NCI-H82 treated with DMSO at 0.1 percent for 48 hours (cell line): ENCODE data around the gene OR3A1.
"Not testable (repeated sequence)": the region's sequence is repeated elsewhere in the genome, so short reads cannot be mapped to it uniquely, and the experiment has no call there.

Experiments
- DNase-seq: peaks from one replicate; lab custom pipeline; 2025; ENCODE audit not compliant: unreplicated experiment; lab: John Stamatoyannopoulos, UW

OR3A1 gene

GRCh38 chr17:3298260-3298659 is at the start of gene OR3A1:
TSS of gene OR3A1 (minus strand) at chr17:3298360. CDS start at chr17:3292582, 5,778 bp downstream.
- DNase-seq: no peak

- not testable (repeated sequence) for DNase-seq
These were observed 44.6 kb upstream of the OR3A1 start for GRCh38 chr17:3342782-3343181.

GRCh38 chr17:3335876-3336275 is 37.7 kb upstream of the OR3A1 start:
- no peak for DNase-seq

- DNase-seq: no peak
These were observed 20.2 kb upstream of the OR3A1 start for GRCh38 chr17:3318336-3318735.

- DNase-seq: no peak
These were observed 18.7 kb upstream of the OR3A1 start for GRCh38 chr17:3316836-3317235.

- DNase-seq: no peak
These were observed 10.4 kb upstream of the OR3A1 start for GRCh38 chr17:3308603-3309002.

- DNase-seq: no peak
These were observed 2.5 kb downstream of the OR3A1 start for GRCh38 chr17:3295632-3296031.

GRCh38 chr17:3293548-3293947 is 4.6 kb downstream of the OR3A1 start:
- DNase-seq: not testable (repeated sequence)

GRCh38 chr17:3282901-3283300 is 15.3 kb downstream of the OR3A1 start:
- DNase-seq: no peak

- DNase-seq: no peak
These were observed 22.0 kb downstream of the OR3A1 start for GRCh38 chr17:3276126-3276525.

- no peak for DNase-seq
These were observed 26.9 kb downstream of the OR3A1 start for GRCh38 chr17:3271072-3271848.

- no peak for DNase-seq
These were observed 37.6 kb downstream of the OR3A1 start for GRCh38 chr17:3260600-3260999.

GRCh38 chr17:3260163-3260562 is 38.0 kb downstream of the OR3A1 start:
- DNase-seq: no peak

GRCh38 chr17:3256575-3256974 is 41.6 kb downstream of the OR3A1 start:
- no peak for DNase-seq

- DNase-seq: not testable (repeated sequence)
These were observed 49.1 kb downstream of the OR3A1 start for GRCh38 chr17:3249013-3249412.

- not testable (repeated sequence) for DNase-seq
These were observed 53.3 kb downstream of the OR3A1 start for GRCh38 chr17:3244841-3245240.

- DNase-seq: not testable (repeated sequence)
These were observed 57.1 kb downstream of the OR3A1 start for GRCh38 chr17:3241044-3241443.
